Skin epidermis (tissue), 12 donors: ENCODE data around the gene CTIF.
A peak's percentile ranks its signal among the peaks of the same experiment; 100 is the strongest.

Experiments used
- H3K27ac ChIP-seq, 21 experiments: fragments of 200-600 bp; sonication (generic) in 11 of 21; one replicate each; pipeline ENCODE4 v1.5.0; 2020; ENCODE audit warnings: mild to moderate bottlenecking in 3 of 21, inconsistent platforms in 2 of 21, moderate library complexity in 2 of 21
- H3K4me3 ChIP-seq, 7 experiments: fragments of 200-600 bp; sonication (generic) in 2 of 7; one replicate each; pipeline ENCODE4 v1.5.0; 2020; ENCODE audit warnings: inconsistent platforms in 2 of 7, mild to moderate bottlenecking in 2 of 7, moderate library complexity in 1 of 7

CTIF gene

GRCh38 chr18:48901145-48902022 is 362.6 kb downstream of the CTIF start:
- Histone ChIP-seq H3K27ac (peak overlapping the region in 17 of 21 experiments; percentile 3 to 86 (median 73)), H3K4me3 (no peak overlapping the region)

- Histone ChIP-seq H3K27ac (peak overlapping the region in 19 of 21 experiments; percentile 3 to 86 (median 69)), H3K4me3 (no peak overlapping the region)
Measured at GRCh38 chr18:48902023-48902855, 363.4 kb downstream of the CTIF start.

GRCh38 chr18:48902856-48903601 is 364.2 kb downstream of the CTIF start:
- Histone ChIP-seq H3K4me3 (no peak overlapping the region), H3K27ac (peak overlapping the region in 17 of 21 experiments; percentile 3 to 86 (median 73))

DNA sequence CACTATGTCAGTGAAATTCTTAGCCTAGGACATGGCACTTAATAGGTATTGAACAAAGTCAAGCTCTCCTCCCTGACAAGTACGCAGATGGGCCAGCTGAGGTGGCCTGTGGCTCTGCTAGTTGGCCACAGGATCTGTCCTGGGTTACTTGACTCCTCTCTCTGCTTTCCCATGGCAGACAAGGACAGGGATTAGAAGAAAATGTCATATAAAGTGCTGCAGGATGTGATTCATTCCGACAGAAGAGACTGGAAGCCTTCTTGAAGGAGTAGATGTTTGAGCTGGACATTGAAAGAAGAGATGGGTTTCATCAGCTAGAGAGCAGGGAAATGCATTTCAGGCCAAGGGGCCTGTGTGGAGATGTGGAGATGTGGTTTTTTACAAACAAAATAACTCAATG is 365.3 kb downstream of the CTIF start:
- no peak overlapping the region for H3K4me3 ChIP-seq
- H3K27ac ChIP-seq: peak overlapping the region in 2 of 21 experiments; percentile 81 to 82

DNA sequence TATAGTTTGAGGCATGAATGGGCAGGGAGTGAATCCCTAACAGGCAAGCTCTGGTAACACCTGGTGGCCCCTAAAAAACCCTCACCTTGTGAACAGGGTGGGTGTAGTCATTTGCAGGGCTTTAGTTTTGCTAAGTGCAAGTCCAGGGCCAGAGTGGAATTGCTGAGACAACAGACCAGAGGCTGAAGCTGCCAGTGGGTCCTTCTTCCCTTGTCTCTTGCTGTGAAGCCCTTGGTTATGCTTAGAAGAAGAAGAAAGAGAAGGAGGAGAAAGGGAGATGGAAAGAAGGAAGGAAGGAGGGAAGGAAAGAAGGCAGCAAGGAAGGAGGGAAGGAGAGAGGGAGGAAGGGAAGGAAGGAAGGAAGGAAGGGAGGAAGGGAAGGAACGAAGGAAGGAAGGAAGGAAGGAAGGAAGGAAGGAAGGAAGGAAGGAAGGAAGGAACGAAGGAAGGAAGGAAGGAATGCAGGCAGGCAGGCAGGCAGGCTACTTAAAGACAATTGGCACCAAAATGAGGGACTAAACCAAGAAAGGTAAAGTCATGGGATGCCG is 366.1 kb downstream of the CTIF start:
- H3K27ac ChIP-seq: no peak overlapping the region
- no peak overlapping the region for H3K4me3 ChIP-seq

DNA sequence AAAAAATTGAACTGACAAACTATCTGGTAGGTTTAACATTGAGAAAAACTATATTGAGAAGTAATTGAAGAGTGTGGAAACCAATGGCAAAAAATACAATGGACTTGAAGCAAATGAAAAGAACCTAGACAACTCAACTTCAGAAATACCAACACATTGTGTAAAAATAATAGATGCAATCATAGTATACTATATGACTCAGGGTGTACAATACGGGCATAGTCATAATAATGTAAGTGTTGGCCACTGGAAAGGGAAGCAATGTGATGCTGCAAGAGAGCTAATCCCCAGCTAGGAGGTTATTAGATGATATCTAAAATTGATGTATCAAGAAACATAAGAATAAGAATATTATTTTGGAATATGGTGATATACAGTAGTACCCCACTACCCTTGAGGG is 366.7 kb downstream of the CTIF start:
- no peak overlapping the region for H3K4me3 ChIP-seq
- no peak overlapping the region for H3K27ac ChIP-seq

DNA sequence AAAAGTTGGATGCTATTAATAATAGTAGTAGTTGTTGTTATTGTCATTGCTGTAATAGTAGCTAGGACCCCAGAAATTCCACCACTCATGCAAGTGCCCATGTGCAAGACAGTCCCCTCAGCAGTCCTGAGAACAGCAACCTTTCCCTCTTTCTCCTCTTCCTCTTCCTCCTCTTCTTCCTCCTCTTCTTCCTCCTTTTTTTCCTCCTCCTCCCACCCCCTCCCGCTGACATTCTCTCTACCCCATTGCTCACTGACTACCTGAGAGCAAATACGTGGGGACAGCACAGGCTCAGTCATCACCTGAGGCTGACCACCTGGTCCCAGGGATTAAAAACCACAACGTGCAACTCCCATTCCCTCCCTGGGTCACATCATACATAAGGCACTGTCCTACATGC is 370.1 kb downstream of the CTIF start:
- no peak overlapping the region for H3K27ac ChIP-seq
- H3K4me3 ChIP-seq: no peak overlapping the region

GRCh38 chr18:48909721-48910120 is 370.9 kb downstream of the CTIF start:
- Histone ChIP-seq H3K4me3 (no peak overlapping the region), H3K27ac (no peak overlapping the region)

DNA sequence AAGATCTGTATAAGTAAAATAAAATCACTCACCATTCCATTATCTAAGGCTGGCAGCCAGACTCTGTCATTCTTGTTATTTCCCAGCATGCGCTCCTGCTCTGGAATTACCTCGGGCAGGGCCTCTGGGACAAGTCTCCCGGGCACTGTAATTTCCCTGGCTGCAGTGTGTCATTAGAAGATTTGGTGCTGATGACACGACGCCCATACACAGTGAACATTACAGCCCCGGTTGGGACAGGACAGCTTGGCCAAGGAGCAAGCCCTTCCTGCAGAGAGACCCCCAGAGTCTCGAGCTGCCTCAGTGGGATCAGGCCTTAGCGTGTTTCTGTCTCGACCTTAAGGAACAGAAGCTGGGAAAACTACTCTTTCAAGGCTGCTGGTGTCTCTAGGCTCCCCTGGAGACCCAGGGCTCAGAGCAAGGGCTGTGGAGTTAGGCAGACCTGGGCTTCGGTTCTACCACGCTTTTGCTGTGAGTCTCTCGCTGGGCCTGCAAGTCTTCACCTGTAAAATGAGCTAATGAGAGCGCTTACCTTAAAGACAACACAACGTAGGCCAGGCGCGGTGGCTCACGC is 372.2 kb downstream of the CTIF start:
- Histone ChIP-seq H3K4me3 (no peak overlapping the region), H3K27ac (no peak overlapping the region)
